ENCODE results near the gene RPS6KA3.
"Not testable (repeated sequence)": the region's sequence is repeated elsewhere in the genome, so short reads cannot be mapped to it uniquely, and the experiment has no call there.

RPS6KA3 gene

GRCh38 chrX:20151689-20152088, 115.0 kb downstream of the RPS6KA3 start:
- H3K27ac Mint-ChIP-seq = no peak overlapping the region
- no peaks in the 10 kb centered on the region for H3K4me1 Mint-ChIP-seq
- H3K36me3 Mint-ChIP-seq = peaks cover 6% of the 10 kb centered on the region
- no peaks in the 10 kb centered on the region for H3K9me3 Mint-ChIP-seq
- no peaks in the 10 kb centered on the region for H3K27me3 Mint-ChIP-seq
- H3K4me3 Mint-ChIP-seq = no peak overlapping the region
- ATAC-seq = no peak

DNA sequence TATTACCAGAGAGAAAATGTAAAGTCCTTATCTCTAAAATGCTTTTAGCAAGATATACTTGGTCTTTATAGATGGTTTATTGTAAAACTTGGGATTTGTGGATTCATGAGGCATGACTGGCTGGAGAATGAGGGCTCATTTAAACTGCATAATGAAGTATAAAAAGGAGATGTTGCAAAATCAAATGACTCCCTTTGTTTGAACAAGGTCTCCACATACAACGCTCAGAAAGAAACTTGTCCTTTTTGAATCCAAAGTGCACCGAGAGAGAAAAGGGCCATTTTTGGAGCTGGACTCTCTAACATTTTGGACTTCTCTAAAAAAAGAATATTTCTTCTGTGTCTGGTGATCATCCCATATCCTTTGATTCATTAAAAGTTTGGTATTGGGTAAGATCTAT, 117.4 kb downstream of the RPS6KA3 start:
- Mint-ChIP-seq H3K27me3 (no peaks in the 10 kb centered on the region), H3K36me3 (peaks cover 6% of the 10 kb centered on the region), H3K9me3 (peaks cover 3% of the 10 kb centered on the region), H3K4me3 (no peak overlapping the region), H3K4me1 (no peaks in the 10 kb centered on the region), H3K27ac (no peak overlapping the region)
- no peak for ATAC-seq

DNA sequence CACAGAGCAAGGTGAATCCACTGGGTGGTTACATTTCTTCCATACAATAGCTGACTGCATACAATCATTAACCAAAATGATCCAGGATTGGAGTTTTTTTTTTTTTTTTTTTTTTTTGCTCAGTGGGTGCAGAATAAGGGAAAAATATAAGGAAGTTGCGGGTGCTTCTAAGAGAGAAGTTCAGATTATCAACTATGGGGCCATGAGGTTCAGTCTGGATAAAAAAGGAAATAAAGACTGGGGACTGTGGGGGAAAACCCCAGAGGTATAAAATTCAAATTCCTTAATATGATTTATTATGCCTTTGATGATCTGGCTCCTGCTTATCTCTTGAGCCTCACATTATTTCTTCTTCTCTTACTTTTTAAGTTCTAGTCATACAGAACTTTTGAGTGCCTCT, 119.1 kb downstream of the RPS6KA3 start:
- no peak for ATAC-seq
- H3K9me3 Mint-ChIP-seq = peaks cover 3% of the 10 kb centered on the region
- H3K27me3 Mint-ChIP-seq = no peaks in the 10 kb centered on the region
- peaks cover 2% of the 10 kb centered on the region for H3K36me3 Mint-ChIP-seq
- H3K4me3 Mint-ChIP-seq = no peak overlapping the region
- H3K4me1 Mint-ChIP-seq = no peaks in the 10 kb centered on the region
- no peak overlapping the region for H3K27ac Mint-ChIP-seq

- Mint-ChIP-seq H3K4me1 (peaks cover under 1% of the 10 kb centered on the region), H3K36me3 (no peaks in the 10 kb centered on the region)
- ATAC-seq = no peak
These were observed 122.2 kb downstream of the RPS6KA3 start for GRCh38 chrX:20144491-20144890.

GRCh38 chrX:20143561-20143960, 123.1 kb downstream of the RPS6KA3 start:
- Mint-ChIP-seq H3K4me1 (peaks cover 8% of the 10 kb centered on the region), H3K27ac (no peak overlapping the region), H3K27me3 (no peaks in the 10 kb centered on the region), H3K36me3 (no peaks in the 10 kb centered on the region), H3K4me3 (no peak overlapping the region), H3K9me3 (peaks cover 3% of the 10 kb centered on the region)
- no peak for ATAC-seq

More at GRCh38 chrX:20144491-20144890, 122.2 kb downstream of the RPS6KA3 start:
- no peaks in the 10 kb centered on the region for H3K27me3 Mint-ChIP-seq
- H3K9me3 Mint-ChIP-seq = peaks cover 3% of the 10 kb centered on the region
- H3K4me3 Mint-ChIP-seq = no peak overlapping the region
- H3K27ac Mint-ChIP-seq = no peak overlapping the region

GRCh38 chrX:20143111-20143510, 123.6 kb downstream of the RPS6KA3 start:
- ATAC-seq = no peak
- no peak overlapping the region for H3K27ac Mint-ChIP-seq
- peak overlapping the region; percentile 46 for H3K4me3 Mint-ChIP-seq
- peaks cover 3% of the 10 kb centered on the region for H3K9me3 Mint-ChIP-seq
- no peaks in the 10 kb centered on the region for H3K36me3 Mint-ChIP-seq
- H3K4me1 Mint-ChIP-seq = peaks cover 8% of the 10 kb centered on the region
- H3K27me3 Mint-ChIP-seq = no peaks in the 10 kb centered on the region

- Mint-ChIP-seq H3K4me3 (peak within 1 kb of the TSS; percentile 88), H3K36me3 (no peaks in the 10 kb centered on the region), H3K27ac (peak within 1 kb of the TSS; percentile 87), H3K9me3 (peaks cover 3% of the 10 kb centered on the region), H3K27me3 (no peaks in the 10 kb centered on the region), H3K4me1 (peaks cover 8% of the 10 kb centered on the region)
- peak; percentile 100 for ATAC-seq
These were observed 125.2 kb downstream of the RPS6KA3 start, which contains the start of gene EIF1AX for GRCh38 chrX:20141281-20142220. TSS of gene EIF1AX (minus strand) at chrX:20141838. CDS start at chrX:20141640, 198 bp downstream.

GRCh38 chrX:20140420-20140819, 126.3 kb downstream of the RPS6KA3 start:
- Mint-ChIP-seq H3K4me1 (peaks cover 16% of the 10 kb centered on the region), H3K4me3 (peak overlapping the region; percentile 88)
- no peak for ATAC-seq

DNA sequence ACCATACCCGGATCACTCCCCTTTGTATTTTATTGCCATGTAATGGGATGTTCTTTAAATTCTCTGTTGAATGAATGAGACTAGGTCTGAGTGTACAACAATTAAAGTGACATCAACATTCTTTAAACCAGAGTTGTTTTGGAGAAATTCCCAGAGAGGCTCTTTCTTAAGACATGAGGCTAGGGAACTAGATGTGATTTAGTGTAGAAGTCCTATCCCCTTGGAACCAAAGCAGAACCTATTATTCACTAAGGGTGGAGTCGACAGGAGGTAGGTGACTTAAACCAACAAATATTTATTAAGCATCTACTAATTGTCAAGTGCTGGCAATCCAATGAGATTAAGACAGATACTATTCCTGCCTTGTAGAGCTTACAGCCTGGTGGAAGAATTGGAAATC, 126.7 kb downstream of the RPS6KA3 start:
- Mint-ChIP-seq H3K27me3 (no peaks in the 10 kb centered on the region), H3K27ac (no peak overlapping the region), H3K4me1 (peaks cover 16% of the 10 kb centered on the region), H3K36me3 (peaks cover 11% of the 10 kb centered on the region), H3K9me3 (peaks cover 2% of the 10 kb centered on the region), H3K4me3 (peak overlapping the region; percentile 88)
- no peak for ATAC-seq

More at GRCh38 chrX:20140420-20140819, 126.3 kb downstream of the RPS6KA3 start:
- peaks cover 10% of the 10 kb centered on the region for H3K36me3 Mint-ChIP-seq
- no peaks in the 10 kb centered on the region for H3K27me3 Mint-ChIP-seq
- peaks cover 3% of the 10 kb centered on the region for H3K9me3 Mint-ChIP-seq
- no peak overlapping the region for H3K27ac Mint-ChIP-seq

DNA sequence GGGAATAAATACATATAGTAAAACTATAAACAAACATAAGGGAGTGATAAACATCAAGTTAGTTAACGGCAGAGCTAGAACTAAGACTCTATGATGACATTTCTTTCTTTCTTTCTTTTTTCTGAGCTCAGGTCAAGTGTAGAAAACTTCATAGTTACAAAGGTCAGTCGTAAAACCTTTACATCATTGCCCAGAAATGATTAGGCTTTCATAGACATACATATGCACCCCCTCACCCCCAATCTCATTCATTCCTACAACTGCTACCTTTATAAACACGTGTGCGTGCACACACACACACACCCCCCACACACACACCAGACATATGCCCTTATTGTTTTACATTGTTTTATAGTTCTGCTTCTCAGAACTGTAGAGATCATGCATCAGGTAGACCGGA, 130.8 kb downstream of the RPS6KA3 start:
- Mint-ChIP-seq H3K36me3 (peaks cover 11% of the 10 kb centered on the region), H3K27me3 (no peaks in the 10 kb centered on the region), H3K4me1 (peaks cover 16% of the 10 kb centered on the region), H3K4me3 (no peak overlapping the region), H3K27ac (peak overlapping the region; percentile 27), H3K9me3 (no peaks in the 10 kb centered on the region)
- ATAC-seq = no peak

GRCh38 chrX:20132666-20133065, 134.0 kb downstream of the RPS6KA3 start:
- Mint-ChIP-seq H3K4me1 (peaks cover 8% of the 10 kb centered on the region), H3K27ac (no peak overlapping the region), H3K36me3 (peaks cover 11% of the 10 kb centered on the region), H3K4me3 (no peak overlapping the region), H3K27me3 (no peaks in the 10 kb centered on the region), H3K9me3 (no peaks in the 10 kb centered on the region)
- no peak for ATAC-seq

DNA sequence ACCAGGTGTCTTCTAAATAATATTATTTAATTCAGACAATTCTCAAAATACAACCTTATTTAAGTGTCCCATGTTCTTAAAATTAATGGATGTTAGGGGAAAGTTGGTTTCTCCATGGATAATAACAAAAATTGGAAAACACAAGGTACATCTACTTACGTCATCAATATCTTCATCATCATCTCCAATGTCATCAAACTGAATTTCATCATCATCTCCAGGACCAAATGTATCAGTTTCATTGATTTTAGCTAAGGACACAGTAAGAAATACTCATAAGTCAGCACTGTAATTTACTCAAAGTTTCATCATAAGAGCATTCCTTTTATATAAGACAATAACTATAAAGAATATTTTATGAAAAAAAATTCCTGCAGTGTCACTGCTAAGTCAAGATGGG, 136.4 kb downstream of the RPS6KA3 start:
- no peaks in the 10 kb centered on the region for H3K27me3 Mint-ChIP-seq
- no peak for ATAC-seq
- H3K4me1 Mint-ChIP-seq = no peaks in the 10 kb centered on the region
- H3K27ac Mint-ChIP-seq = no peak overlapping the region
- H3K9me3 Mint-ChIP-seq = no peaks in the 10 kb centered on the region
- H3K4me3 Mint-ChIP-seq = no peak overlapping the region
- H3K36me3 Mint-ChIP-seq = peaks cover under 1% of the 10 kb centered on the region

GRCh38 chrX:20129547-20129946, 137.2 kb downstream of the RPS6KA3 start:
- no peak for ATAC-seq
- Mint-ChIP-seq H3K36me3 (no peaks in the 10 kb centered on the region), H3K9me3 (no peaks in the 10 kb centered on the region), H3K4me3 (no peak overlapping the region), H3K27ac (no peak overlapping the region), H3K27me3 (no peaks in the 10 kb centered on the region), H3K4me1 (no peaks in the 10 kb centered on the region)

GRCh38 chrX:20128670-20129069, 138.0 kb downstream of the RPS6KA3 start:
- no peaks in the 10 kb centered on the region for H3K9me3 Mint-ChIP-seq
- no peak overlapping the region for H3K27ac Mint-ChIP-seq
- H3K4me3 Mint-ChIP-seq = no peak overlapping the region
- no peaks in the 10 kb centered on the region for H3K4me1 Mint-ChIP-seq
- no peaks in the 10 kb centered on the region for H3K27me3 Mint-ChIP-seq
- ATAC-seq = no peak
- H3K36me3 Mint-ChIP-seq = no peaks in the 10 kb centered on the region

GRCh38 chrX:20127440-20127839, 139.3 kb downstream of the RPS6KA3 start:
- H3K4me1 Mint-ChIP-seq = not testable (repeated sequence)

GRCh38 chrX:20126833-20127232, 139.9 kb downstream of the RPS6KA3 start:
- H3K27me3 Mint-ChIP-seq = not testable (repeated sequence)

More at GRCh38 chrX:20127440-20127839, 139.3 kb downstream of the RPS6KA3 start:
- H3K4me3 Mint-ChIP-seq, ATAC-seq, H3K27me3 Mint-ChIP-seq, H3K9me3 Mint-ChIP-seq, H3K36me3 Mint-ChIP-seq, H3K27ac Mint-ChIP-seq: not testable (repeated sequence)

More at GRCh38 chrX:20126833-20127232, 139.9 kb downstream of the RPS6KA3 start:
- not testable (repeated sequence) for H3K4me3 Mint-ChIP-seq, ATAC-seq, H3K36me3 Mint-ChIP-seq, H3K27ac Mint-ChIP-seq, H3K4me1 Mint-ChIP-seq, H3K9me3 Mint-ChIP-seq
